OCI-LY7 (cell line): Measurements from ENCODE around the gene ATG10.
"Not testable (repeated sequence)": the region's sequence is repeated elsewhere in the genome, so short reads cannot be mapped to it uniquely, and the experiment has no call there.

Experiments used
- CTCF ChIP-seq: fragments of 200-600 bp; sonication (generic); conservative IDR thresholded peaks from 2 replicates; pipeline ENCODE4 v1.5.1; 2014; ENCODE audit warnings: mild to moderate bottlenecking, antibody characterized with exemption, low read length, moderate library complexity, mixed read lengths
- EZH2phosphoT487 ChIP-seq: fragments of 200-600 bp; sonication (generic); IDR thresholded peaks from 2 replicates; pipeline ENCODE4 v1.6.1; 2018; ENCODE audit warnings: low read depth, borderline replicate concordance, mild to moderate bottlenecking, mixed run types, antibody characterized with exemption, low read length, moderate library complexity, mixed read lengths

- TF ChIP-seq CTCF, EZH2phosphoT487: not testable (repeated sequence)
These were observed 297.5 kb downstream of the ATG10 start for GRCh38 chr5:82269363-82269762.
